Right atrium auricular region (tissue), 2 donors: ENCODE measurements around the gene CHN2. TPM values are rescaled to one million over a fixed set of nuclear protein-coding genes. Genes with fewer than 3 reads are reported as not detected.

Experiments used
- DNase-seq: peaks from one replicate; pipeline ENCODE4 v3.0.0-alpha.2; 2019; ENCODE audit warnings: low spot score
- H3K27ac ChIP-seq, 2 donors: fragments of 200-600 bp; sonication (generic); 1 replicate in 1 of 2; 2 replicates in 1 of 2; pipeline ENCODE4 v1.5.1; 2016 to 2019
- H3K27me3 ChIP-seq, 2 donors: fragments of 200-600 bp; sonication (generic); one replicate each; pipeline versions ENCODE4 v1.5.1 to v1.6.0; 2017 to 2019
- H3K36me3 ChIP-seq: fragments of 200-600 bp; sonication (generic); one replicate; pipeline ENCODE4 v1.5.1; 2016
- H3K4me1 ChIP-seq, 2 donors: fragments of 200-600 bp; sonication (generic); one replicate each; pipeline versions ENCODE4 v1.5.1 to v1.6.0; 2017 to 2019
- H3K4me3 ChIP-seq, 2 donors: fragments of 200-600 bp; sonication (generic); 1 replicate in 1 of 2; 2 replicates in 1 of 2; pipeline ENCODE4 v1.5.1; 2017 to 2019; ENCODE audit warnings: mild to moderate bottlenecking in 1 of 2, moderate library complexity in 1 of 2
- H3K9me3 ChIP-seq, 2 donors: fragments of 200-600 bp; sonication (generic); one replicate each; pipeline ENCODE4 v1.5.1; 2019
- CTCF ChIP-seq, 2 donors: fragments of 200-600 bp; sonication (generic); IDR thresholded peaks; one replicate each; pipeline ENCODE4 v1.5.1; 2019; ENCODE audit warnings: antibody characterized with exemption in 2 of 2
- total RNA-seq, 2 donors: library from RNA; depleted of rRNA; stranded (reverse); fragments of >200 nt; gene quantifications; one replicate each; pipeline ENCODE4 v1.1.0, GENCODE V29; 2016

The CHN2 gene
- total RNA-seq, 2 donors from 2014 or later: 2.7 to 6.6 TPM

DNA sequence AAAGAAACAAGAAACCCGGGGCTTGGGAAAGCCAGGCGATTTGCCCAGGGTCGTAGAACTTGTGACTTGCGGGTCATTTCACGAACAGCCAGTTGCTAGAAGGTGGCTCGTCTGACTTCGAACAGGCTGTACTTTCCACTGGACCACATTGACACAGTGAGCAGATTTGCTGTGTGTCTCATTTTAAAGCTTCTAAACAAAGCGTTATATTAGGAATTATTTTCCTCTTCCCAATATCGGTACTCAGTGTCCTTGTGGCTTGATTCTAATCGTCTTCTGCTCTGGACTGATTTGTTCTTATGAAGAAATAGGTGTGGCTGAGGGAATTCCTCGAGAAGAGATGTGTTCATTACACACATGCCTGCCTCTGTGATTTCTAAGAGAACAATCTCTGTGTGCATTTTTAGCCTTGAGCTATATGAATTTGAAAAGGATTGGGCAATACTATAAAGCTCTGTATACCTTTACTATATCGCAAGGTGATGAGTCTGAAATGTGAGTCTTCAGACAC, 219.1 kb downstream of the CHN2 start:
- no peaks in the 10 kb centered on the region for H3K36me3 ChIP-seq
- TF ChIP-seq CTCF (IDR thresholded peaks at IDR 0.05): no peak
- no peaks in the 10 kb centered on the region for H3K4me1 ChIP-seq
- no peak overlapping the region for H3K27ac ChIP-seq
- no peak overlapping the region for H3K4me3 ChIP-seq
- H3K27me3 ChIP-seq: no peaks in the 10 kb centered on the region
- DNase-seq: no peak
- H3K9me3 ChIP-seq: no peaks in the 10 kb centered on the region

GRCh38 chr7:29414216-29414615, 219.6 kb downstream of the CHN2 start:
- H3K36me3 ChIP-seq: no peaks in the 10 kb centered on the region
- no peak for DNase-seq
- H3K4me1 ChIP-seq: no peaks in the 10 kb centered on the region
- TF ChIP-seq CTCF (IDR thresholded peaks at IDR 0.05): no peak
- H3K4me3 ChIP-seq: no peak overlapping the region
- no peak overlapping the region for H3K27ac ChIP-seq
- H3K9me3 ChIP-seq: no peaks in the 10 kb centered on the region
- no peaks in the 10 kb centered on the region for H3K27me3 ChIP-seq

DNA sequence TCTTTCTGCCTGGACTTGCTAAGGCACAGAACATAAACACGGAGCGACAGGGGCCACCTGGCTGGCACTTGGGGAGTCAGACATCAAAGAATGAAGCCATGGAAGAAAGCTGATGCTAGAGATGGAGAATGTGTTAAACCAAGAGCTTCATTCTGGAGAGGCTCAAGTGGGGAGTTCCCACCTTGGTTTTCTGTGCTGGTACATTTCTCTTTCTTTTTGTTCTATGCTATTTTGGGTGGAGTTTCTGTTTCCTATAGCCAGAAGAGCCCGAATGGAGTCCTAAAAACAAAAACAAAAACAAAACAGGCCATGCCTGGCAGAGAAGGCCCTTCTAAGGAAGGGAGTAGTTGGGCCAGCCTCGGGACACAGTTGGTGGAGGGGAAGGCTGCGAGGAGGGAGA, 220.6 kb downstream of the CHN2 start:
- TF ChIP-seq CTCF (IDR thresholded peaks at IDR 0.05): no peak
- Histone ChIP-seq H3K36me3 (no peaks in the 10 kb centered on the region), H3K4me3 (no peak overlapping the region), H3K9me3 (no peaks in the 10 kb centered on the region), H3K27me3 (no peaks in the 10 kb centered on the region), H3K27ac (no peak overlapping the region), H3K4me1 (no peaks in the 10 kb centered on the region)
- DNase-seq: no peak

GRCh38 chr7:29416276-29416937, 221.8 kb downstream of the CHN2 start:
- no peak for TF ChIP-seq CTCF (IDR thresholded peaks at IDR 0.05)
- H3K27me3 ChIP-seq: no peaks in the 10 kb centered on the region
- no peaks in the 10 kb centered on the region for H3K9me3 ChIP-seq
- H3K27ac ChIP-seq: no peak overlapping the region
- DNase-seq: no peak
- no peak overlapping the region for H3K4me3 ChIP-seq
- H3K4me1 ChIP-seq: no peaks in the 10 kb centered on the region
- H3K36me3 ChIP-seq: no peaks in the 10 kb centered on the region

- no peak for DNase-seq
- no peaks in the 10 kb centered on the region for H3K4me1 ChIP-seq
- H3K4me3 ChIP-seq: no peak overlapping the region
- H3K9me3 ChIP-seq: no peaks in the 10 kb centered on the region
- no peaks in the 10 kb centered on the region for H3K36me3 ChIP-seq
- TF ChIP-seq CTCF (IDR thresholded peaks at IDR 0.05): no peak
- no peaks in the 10 kb centered on the region for H3K27me3 ChIP-seq
- H3K27ac ChIP-seq: no peak overlapping the region
Observed at GRCh38 chr7:29416938-29417305, 222.3 kb downstream of the CHN2 start.

- Histone ChIP-seq H3K4me3 (no peak overlapping the region), H3K27me3 (no peaks in the 10 kb centered on the region), H3K4me1 (no peaks in the 10 kb centered on the region), H3K36me3 (no peaks in the 10 kb centered on the region), H3K27ac (no peak overlapping the region), H3K9me3 (no peaks in the 10 kb centered on the region)
- no peak for DNase-seq
- no peak for TF ChIP-seq CTCF (IDR thresholded peaks at IDR 0.05)
Observed at GRCh38 chr7:29418056-29418455, 223.5 kb downstream of the CHN2 start.
